A673 (cell line): ENCODE data around the gene PARD6B. TPM values are rescaled to one million over a fixed set of nuclear protein-coding genes. Genes with fewer than 3 reads are reported as not detected.
"Not testable (repeated sequence)": the region's sequence is repeated elsewhere in the genome, so short reads cannot be mapped to it uniquely, and the experiment has no call there.

Experiments
- BruUV-seq: library from RNA; stranded (reverse); fragments of 400-500 nt; replicated peaks from 2 replicates; lab custom pipeline; 2021; lab: Mats Ljungman, UMichigan
- CTCF ChIA-PET: fragments of 300-600 bp; sonication (Branson Sonifier 250); formaldehyde crosslinking; loops from one replicate; lab custom pipeline; 2022; ENCODE audit warnings: antibody characterized with exemption; lab: Charles Lee
- POLR2A ChIA-PET: fragments of 300-600 bp; sonication (Branson Sonifier 250); formaldehyde crosslinking; loops from one replicate; lab custom pipeline; 2022; ENCODE audit warnings: antibody characterized with exemption; ENCODE audit not compliant: low non-redundant PET; lab: Charles Lee
- DNase-seq: peaks from one replicate; pipeline ENCODE4 v3.0.0-alpha.2; 2015; ENCODE audit warnings: low spot score
- H3K27ac ChIP-seq: fragments of 200-600 bp; sonication (generic); 2 replicates; pipeline ENCODE4 v1.5.1; 2016; ENCODE audit warnings: mixed run types, low read depth, mild to moderate bottlenecking, mixed read lengths, antibody characterized with exemption, low read length; ENCODE audit not compliant: poor library complexity, severe bottlenecking
- H3K27me3 ChIP-seq: fragments of 200-600 bp; sonication (generic); replicated peaks from 2 replicates; pipeline ENCODE4 v1.6.1; 2017; ENCODE audit warnings: mixed run types, low read depth, mild to moderate bottlenecking, mixed read lengths, antibody characterized with exemption, low read length; ENCODE audit not compliant: insufficient read depth, poor library complexity
- H3K36me3 ChIP-seq: fragments of 200-600 bp; sonication (generic); 2 replicates; pipeline ENCODE4 v1.6.1; 2016; ENCODE audit warnings: mixed run types, mild to moderate bottlenecking, mixed read lengths, antibody characterized with exemption, low read length; ENCODE audit not compliant: insufficient read depth, poor library complexity, severe bottlenecking
- H3K4me1 ChIP-seq: fragments of 200-600 bp; sonication (generic); 2 replicates; pipeline ENCODE4 v1.6.1; 2017; ENCODE audit warnings: mixed run types, mild to moderate bottlenecking, mixed read lengths, antibody characterized with exemption, low read length; ENCODE audit not compliant: insufficient read depth, poor library complexity, severe bottlenecking
- H3K4me3 ChIP-seq: fragments of 200-600 bp; sonication (generic); 2 replicates; pipeline ENCODE4 v1.5.1; 2016; ENCODE audit warnings: low read depth, mixed run types, mild to moderate bottlenecking, mixed read lengths, low read length; ENCODE audit not compliant: poor library complexity, severe bottlenecking
- H3K9me3 ChIP-seq: fragments of 200-600 bp; sonication (generic); 2 replicates; pipeline ENCODE4 v1.6.1; 2016; ENCODE audit warnings: mixed run types, low read depth, mild to moderate bottlenecking, mixed read lengths, antibody characterized with exemption, low read length; ENCODE audit not compliant: poor library complexity, severe bottlenecking
- CTCF ChIP-seq: fragments of 300-800, 200-600 bp; sonication (generic); conservative IDR thresholded peaks from 2 replicates; pipeline ENCODE4 v1.5.1; 2017; ENCODE audit warnings: low read depth, mild to moderate bottlenecking, antibody characterized with exemption, low read length, moderate library complexity, mixed read lengths
- EZH2 ChIP-seq: fragments of 200-600 bp; sonication (generic); IDR thresholded peaks from 2 replicates; pipeline ENCODE4 v1.6.1; 2017; ENCODE audit warnings: borderline replicate concordance, low read depth, mild to moderate bottlenecking, mixed read lengths, antibody characterized with exemption, low read length; ENCODE audit not compliant: poor library complexity, severe bottlenecking
- intact Hi-C: fragments of 100-400 bp; cut with micrococcal nuclease; formaldehyde crosslinking; loops from one replicate; pipeline ENCODE4 v1.10.0; 2022; ENCODE audit not compliant: unreplicated experiment
- total RNA-seq: library from RNA; stranded (reverse); gene quantifications from 2 replicates; pipeline ENCODE4 v1.2.3, GENCODE V29; 2021

The PARD6B gene
- total RNA-seq, 1 experiment from 2014 or later = 28.1 TPM

GRCh38 chr20:50798650-50799049 lies 67.3 kb downstream of the PARD6B start:
- no peaks in the 10 kb centered on the region for H3K27me3 ChIP-seq
- no peaks in the 10 kb centered on the region for H3K9me3 ChIP-seq
- intact Hi-C loops = no loop called here
- no peak for DNase-seq
- H3K4me1 ChIP-seq = peaks cover 7% of the 10 kb centered on the region
- TF ChIP-seq CTCF (no peak), EZH2 (no peak)
- no TSS peak for BruUV-seq
- peak overlapping the region; percentile 2 for H3K27ac ChIP-seq
- H3K4me3 ChIP-seq = no peak overlapping the region
- POLR2A ChIA-PET = interaction anchor here (0.7 kb wide), 1 partner anchor 28 kb away, joined by 3 read pairs; no protein-coding TSS in a partner anchor
- CTCF ChIA-PET = no interaction called here
- H3K36me3 ChIP-seq = no peaks in the 10 kb centered on the region

GRCh38 chr20:50799176-50799889 lies 68.0 kb downstream of the PARD6B start:
- no TSS peak for BruUV-seq
- intact Hi-C loops = no loop called here
- no peak for DNase-seq
- peaks cover 3% of the 10 kb centered on the region for H3K4me1 ChIP-seq
- H3K27ac ChIP-seq = peak overlapping the region; percentile 2
- CTCF ChIA-PET = no interaction called here
- no peak overlapping the region for H3K4me3 ChIP-seq
- TF ChIP-seq CTCF = no peak
- TF ChIP-seq EZH2 = no peak
- no peaks in the 10 kb centered on the region for H3K27me3 ChIP-seq
- POLR2A ChIA-PET = interaction anchor here (0.7 kb wide), 1 partner anchor 27 kb away, joined by 3 read pairs; no protein-coding TSS in a partner anchor
- no peaks in the 10 kb centered on the region for H3K36me3 ChIP-seq
- H3K9me3 ChIP-seq = no peaks in the 10 kb centered on the region

GRCh38 chr20:50799890-50800550 lies 68.6 kb downstream of the PARD6B start:
- BruUV-seq = no TSS peak
- no peaks in the 10 kb centered on the region for H3K4me1 ChIP-seq
- no peak overlapping the region for H3K4me3 ChIP-seq
- intact Hi-C loops = no loop called here
- ChIA-PET CTCF (no interaction called here), POLR2A (no interaction called here)
- H3K9me3 ChIP-seq = no peaks in the 10 kb centered on the region
- no peak for DNase-seq
- H3K36me3 ChIP-seq = no peaks in the 10 kb centered on the region
- H3K27me3 ChIP-seq = no peaks in the 10 kb centered on the region
- TF ChIP-seq CTCF (no peak), EZH2 (no peak)
- no peak overlapping the region for H3K27ac ChIP-seq

GRCh38 chr20:50800986-50801746 lies 69.8 kb downstream of the PARD6B start:
- DNase-seq, H3K27me3 ChIP-seq, intact Hi-C loops, H3K4me3 ChIP-seq, H3K9me3 ChIP-seq, H3K36me3 ChIP-seq, BruUV-seq, H3K27ac ChIP-seq, H3K4me1 ChIP-seq: not testable (repeated sequence)
- ChIA-PET POLR2A (interaction anchor here (0.8 kb wide), 1 partner anchor 84 kb away, joined by 3 read pairs; no protein-coding TSS in a partner anchor), CTCF (interaction anchor here (0.5 kb wide), 1 partner anchor 8 kb away, joined by 6 read pairs; no protein-coding TSS in a partner anchor)
